ENCODE data around the gene SPRY1.

Gene SPRY1

GRCh38 chr4:123353656-123354055, 42.9 kb upstream of the SPRY1 start:
- DNase-seq (no peak), ATAC-seq (ENCODE audit: insufficient read depth, low read depth) (no peak)
- TF ChIP-seq EZH2 (IDR thresholded peaks at IDR 0.05; ENCODE audit: borderline replicate concordance, low read depth, low read length, severe bottlenecking) = no peak
- no peak for TF ChIP-seq CTCF (IDR thresholded peaks at IDR 0.05; ENCODE audit: borderline replicate concordance, extremely low read depth, low read length, poor library complexity, severe bottlenecking)

DNA sequence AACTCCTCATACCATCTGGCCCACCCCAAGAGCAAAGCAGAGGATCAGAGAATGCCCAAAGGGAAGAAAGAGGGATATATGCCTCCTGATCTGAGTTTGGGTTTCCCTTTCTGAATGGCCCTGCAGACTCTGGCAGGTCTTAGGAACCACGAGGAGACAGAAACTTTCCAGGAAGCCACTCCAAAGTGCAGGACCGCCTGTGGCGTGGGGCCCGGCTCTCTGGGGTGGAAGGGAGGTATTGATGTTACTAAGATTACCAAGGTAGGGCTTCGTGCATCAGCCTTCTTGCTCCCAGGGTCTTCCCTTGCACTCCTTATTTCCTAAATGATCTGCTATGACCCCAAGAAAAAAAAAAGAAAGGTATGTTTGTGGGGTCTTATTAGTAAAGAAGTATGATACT, 41.9 kb upstream of the SPRY1 start:
- Histone ChIP-seq H3K36me3 (ENCODE audit: insufficient read depth, low read length) (no peaks in the 10 kb centered on the region), H3K4me1 (ENCODE audit: insufficient read depth, low read length) (no peaks in the 10 kb centered on the region), H3K27me3 (ENCODE audit: insufficient read depth, low read length, poor library complexity) (no peaks in the 10 kb centered on the region), H3K79me2 (ENCODE audit: insufficient read depth, low read length) (no peaks in the 10 kb centered on the region), H2AFZ (ENCODE audit: low read depth, low read length) (no peak overlapping the region), H3K4me3 (ENCODE audit: low read depth in 1 of 2, low read length in 2 of 2) (no peak overlapping the region), H4K20me1 (ENCODE audit: insufficient read depth, low read length) (no peaks in the 10 kb centered on the region), H3K9ac (ENCODE audit: low read depth, low read length) (no peak overlapping the region), H3K4me2 (ENCODE audit: insufficient read depth, low read length) (no peak overlapping the region), H3K27ac (ENCODE audit: low read length) (no peak overlapping the region), H3K9me3 (ENCODE audit: insufficient read depth, low read length, severe bottlenecking) (no peaks in the 10 kb centered on the region)
- ATAC-seq (ENCODE audit: insufficient read depth, low read depth) = no peak
- DNase-seq = no peak
- no peak for TF ChIP-seq EZH2 (IDR thresholded peaks at IDR 0.05; ENCODE audit: borderline replicate concordance, low read depth, low read length, severe bottlenecking)
- TF ChIP-seq CTCF (IDR thresholded peaks at IDR 0.05; ENCODE audit: borderline replicate concordance, extremely low read depth, low read length, poor library complexity, severe bottlenecking) = no peak

More at GRCh38 chr4:123353656-123354055, 42.9 kb upstream of the SPRY1 start:
- no peak overlapping the region for H3K4me2 ChIP-seq (ENCODE audit: insufficient read depth, low read length)
- no peak overlapping the region for H3K4me3 ChIP-seq (ENCODE audit: low read depth in 1 of 2, low read length in 2 of 2)
- no peaks in the 10 kb centered on the region for H3K9me3 ChIP-seq (ENCODE audit: insufficient read depth, low read length, severe bottlenecking)
- no peak overlapping the region for H3K9ac ChIP-seq (ENCODE audit: low read depth, low read length)
- no peaks in the 10 kb centered on the region for H4K20me1 ChIP-seq (ENCODE audit: insufficient read depth, low read length)
- H3K27me3 ChIP-seq (ENCODE audit: insufficient read depth, low read length, poor library complexity) = no peaks in the 10 kb centered on the region
- H3K4me1 ChIP-seq (ENCODE audit: insufficient read depth, low read length) = no peaks in the 10 kb centered on the region
- no peaks in the 10 kb centered on the region for H3K79me2 ChIP-seq (ENCODE audit: insufficient read depth, low read length)
- no peak overlapping the region for H2AFZ ChIP-seq (ENCODE audit: low read depth, low read length)
- no peak overlapping the region for H3K27ac ChIP-seq (ENCODE audit: low read length)
- no peaks in the 10 kb centered on the region for H3K36me3 ChIP-seq (ENCODE audit: insufficient read depth, low read length)

DNA sequence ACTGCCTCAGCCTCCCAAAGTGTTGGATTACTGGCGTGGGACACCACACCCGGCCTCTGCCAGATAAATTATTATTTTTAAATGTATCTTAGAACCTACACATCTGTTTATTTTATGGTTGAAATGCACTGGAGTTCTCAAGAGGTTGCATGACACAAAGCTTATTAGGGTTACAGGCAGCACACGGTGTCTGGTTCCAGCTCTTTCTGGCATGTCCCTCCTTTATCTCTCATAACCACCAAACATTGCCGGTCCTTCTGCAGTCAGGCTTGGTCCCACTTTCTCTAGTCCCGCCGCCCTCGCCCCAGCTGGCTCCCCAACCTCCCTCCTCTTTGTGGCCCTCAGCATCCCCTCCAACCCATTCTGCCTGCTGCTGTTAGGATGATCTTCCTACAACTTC, 39.7 kb upstream of the SPRY1 start:
- Histone ChIP-seq H2AFZ (ENCODE audit: low read depth, low read length) (no peak overlapping the region), H3K27me3 (ENCODE audit: insufficient read depth, low read length, poor library complexity) (no peaks in the 10 kb centered on the region), H3K4me2 (ENCODE audit: insufficient read depth, low read length) (no peak overlapping the region), H4K20me1 (ENCODE audit: insufficient read depth, low read length) (no peaks in the 10 kb centered on the region), H3K9ac (ENCODE audit: low read depth, low read length) (no peak overlapping the region), H3K9me3 (ENCODE audit: insufficient read depth, low read length, severe bottlenecking) (no peaks in the 10 kb centered on the region), H3K27ac (ENCODE audit: low read length) (no peak overlapping the region), H3K4me1 (ENCODE audit: insufficient read depth, low read length) (no peaks in the 10 kb centered on the region), H3K36me3 (ENCODE audit: insufficient read depth, low read length) (no peaks in the 10 kb centered on the region), H3K79me2 (ENCODE audit: insufficient read depth, low read length) (no peaks in the 10 kb centered on the region), H3K4me3 (ENCODE audit: low read depth in 1 of 2, low read length in 2 of 2) (no peak overlapping the region)
- ATAC-seq (ENCODE audit: insufficient read depth, low read depth) (no peak), DNase-seq (no peak)
- TF ChIP-seq EZH2 (IDR thresholded peaks at IDR 0.05; ENCODE audit: borderline replicate concordance, low read depth, low read length, severe bottlenecking) = no peak

DNA sequence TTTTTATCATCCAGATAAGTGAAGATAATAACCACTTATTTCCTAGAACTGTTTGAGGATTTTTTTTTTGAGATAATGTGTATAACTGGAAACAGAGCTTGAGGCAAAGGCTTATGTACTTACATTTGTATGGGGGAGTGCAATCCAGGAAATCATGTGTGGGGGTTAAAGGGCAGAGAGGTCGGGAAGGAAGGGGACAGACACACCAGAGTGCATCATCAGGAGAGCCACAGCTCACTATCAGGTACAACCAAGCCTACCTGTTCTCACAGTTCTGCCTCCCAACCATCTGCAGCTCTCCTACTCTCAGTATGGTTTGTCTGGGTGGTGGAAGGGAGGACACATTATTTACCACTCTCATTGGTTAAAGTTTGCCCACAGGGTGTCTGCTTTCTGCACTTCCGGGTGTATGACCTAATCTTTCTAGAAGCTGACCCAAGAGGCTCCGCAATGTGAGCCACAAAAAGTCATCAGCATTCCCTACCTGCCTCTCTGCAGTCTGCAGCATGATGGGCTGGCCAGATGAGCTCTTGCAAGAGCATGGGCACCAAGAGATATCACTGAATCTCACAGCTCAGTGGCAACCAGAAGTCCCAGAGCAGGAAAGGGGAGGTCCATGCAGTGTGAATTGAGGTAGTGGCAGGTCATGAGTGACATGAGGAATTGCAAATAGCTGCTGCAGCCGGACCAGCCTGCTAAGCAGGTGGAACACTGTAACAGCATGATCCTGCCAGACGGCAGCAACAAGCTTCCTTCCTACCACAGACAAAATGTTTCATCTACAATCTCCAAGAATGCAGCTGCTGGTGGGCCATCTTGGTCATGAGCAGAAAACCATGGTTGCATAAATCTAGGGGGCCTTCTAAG, 36.9 kb upstream of the SPRY1 start:
- no peaks in the 10 kb centered on the region for H3K9me3 ChIP-seq (ENCODE audit: insufficient read depth, low read length, severe bottlenecking)
- no peak overlapping the region for H3K4me3 ChIP-seq (ENCODE audit: low read depth in 1 of 2, low read length in 2 of 2)
- no peak overlapping the region for H3K9ac ChIP-seq (ENCODE audit: low read depth, low read length)
- H4K20me1 ChIP-seq (ENCODE audit: insufficient read depth, low read length) = no peaks in the 10 kb centered on the region
- no peak overlapping the region for H3K27ac ChIP-seq (ENCODE audit: low read length)
- no peaks in the 10 kb centered on the region for H3K4me1 ChIP-seq (ENCODE audit: insufficient read depth, low read length)
- no peak overlapping the region for H2AFZ ChIP-seq (ENCODE audit: low read depth, low read length)
- H3K4me2 ChIP-seq (ENCODE audit: insufficient read depth, low read length) = no peak overlapping the region
- no peaks in the 10 kb centered on the region for H3K36me3 ChIP-seq (ENCODE audit: insufficient read depth, low read length)
- no peaks in the 10 kb centered on the region for H3K79me2 ChIP-seq (ENCODE audit: insufficient read depth, low read length)
- ATAC-seq (ENCODE audit: insufficient read depth, low read depth) (no peak), DNase-seq (no peak)
- no peaks in the 10 kb centered on the region for H3K27me3 ChIP-seq (ENCODE audit: insufficient read depth, low read length, poor library complexity)
- TF ChIP-seq CTCF (IDR thresholded peaks at IDR 0.05; ENCODE audit: borderline replicate concordance, extremely low read depth, low read length, poor library complexity, severe bottlenecking) (no peak), EZH2 (IDR thresholded peaks at IDR 0.05; ENCODE audit: borderline replicate concordance, low read depth, low read length, severe bottlenecking) (no peak)

All from DND-41 (cell line).